Measurements from ENCODE around the gene ELFN1.

Gene ELFN1

GRCh38 chr7:1659696-1660095 is 10.4 kb upstream of the ELFN1 start:
- TF ChIP-seq, protein P1, sequence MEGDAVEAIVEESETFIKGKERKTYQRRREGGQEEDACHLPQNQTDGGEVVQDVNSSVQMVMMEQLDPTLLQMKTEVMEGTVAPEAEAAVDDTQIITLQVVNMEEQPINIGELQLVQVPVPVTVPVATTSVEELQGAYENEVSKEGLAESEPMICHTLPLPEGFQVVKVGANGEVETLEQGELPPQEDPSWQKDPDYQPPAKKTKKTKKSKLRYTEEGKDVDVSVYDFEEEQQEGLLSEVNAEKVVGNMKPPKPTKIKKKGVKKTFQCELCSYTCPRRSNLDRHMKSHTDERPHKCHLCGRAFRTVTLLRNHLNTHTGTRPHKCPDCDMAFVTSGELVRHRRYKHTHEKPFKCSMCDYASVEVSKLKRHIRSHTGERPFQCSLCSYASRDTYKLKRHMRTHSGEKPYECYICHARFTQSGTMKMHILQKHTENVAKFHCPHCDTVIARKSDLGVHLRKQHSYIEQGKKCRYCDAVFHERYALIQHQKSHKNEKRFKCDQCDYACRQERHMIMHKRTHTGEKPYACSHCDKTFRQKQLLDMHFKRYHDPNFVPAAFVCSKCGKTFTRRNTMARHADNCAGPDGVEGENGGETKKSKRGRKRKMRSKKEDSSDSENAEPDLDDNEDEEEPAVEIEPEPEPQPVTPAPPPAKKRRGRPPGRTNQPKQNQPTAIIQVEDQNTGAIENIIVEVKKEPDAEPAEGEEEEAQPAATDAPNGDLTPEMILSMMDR (IDR thresholded peaks at IDR 0.05), result no peak
- H3K79me2 ChIP-seq, result no peaks in the 10 kb centered on the region
- no peak overlapping the region for H3K27ac ChIP-seq
- H3K36me3 ChIP-seq (ENCODE audit: control insufficient read depth, insufficient read depth, low read length), result no peaks in the 10 kb centered on the region
- no peak overlapping the region for H3K4me3 ChIP-seq (ENCODE audit: low read depth, low read length)
- H3K4me1 ChIP-seq, result no peaks in the 10 kb centered on the region
- no peaks in the 10 kb centered on the region for H3K27me3 ChIP-seq (ENCODE audit: control insufficient read depth, insufficient read depth, low read length)
- H3K4me2 ChIP-seq (ENCODE audit: low read length), result no peak overlapping the region
- no peak overlapping the region for H3K9ac ChIP-seq
- H2AFZ ChIP-seq, result no peak overlapping the region
- no peaks in the 10 kb centered on the region for H3K9me3 ChIP-seq (ENCODE audit: control insufficient read depth, low read length)

- H3K27me3 ChIP-seq (ENCODE audit: control insufficient read depth, insufficient read depth, low read length), result no peaks in the 10 kb centered on the region
- no peaks in the 10 kb centered on the region for H3K4me1 ChIP-seq
- H3K4me2 ChIP-seq (ENCODE audit: low read length), result no peak overlapping the region
- H3K79me2 ChIP-seq, result no peaks in the 10 kb centered on the region
- no peak overlapping the region for H3K9ac ChIP-seq
- no peaks in the 10 kb centered on the region for H3K9me3 ChIP-seq (ENCODE audit: control insufficient read depth, low read length)
- no peaks in the 10 kb centered on the region for H3K36me3 ChIP-seq (ENCODE audit: control insufficient read depth, insufficient read depth, low read length)
- TF ChIP-seq, protein P1 (IDR thresholded peaks at IDR 0.05), result no peak
- no peak overlapping the region for H3K27ac ChIP-seq
- H2AFZ ChIP-seq, result no peak overlapping the region
- no peak overlapping the region for H3K4me3 ChIP-seq (ENCODE audit: low read depth, low read length)
Observed at GRCh38 chr7:1661461-1661860, 8.6 kb upstream of the ELFN1 start.

- H3K4me3 ChIP-seq (ENCODE audit: low read depth, low read length), result no peak overlapping the region
- H3K27me3 ChIP-seq (ENCODE audit: control insufficient read depth, insufficient read depth, low read length), result no peaks in the 10 kb centered on the region
- H3K4me1 ChIP-seq, result no peaks in the 10 kb centered on the region
- no peaks in the 10 kb centered on the region for H3K79me2 ChIP-seq
- no peaks in the 10 kb centered on the region for H3K9me3 ChIP-seq (ENCODE audit: control insufficient read depth, low read length)
- H2AFZ ChIP-seq, result no peak overlapping the region
- TF ChIP-seq, protein P1 (IDR thresholded peaks at IDR 0.05), result no peak
- no peaks in the 10 kb centered on the region for H3K36me3 ChIP-seq (ENCODE audit: control insufficient read depth, insufficient read depth, low read length)
- no peak overlapping the region for H3K4me2 ChIP-seq (ENCODE audit: low read length)
- H3K27ac ChIP-seq, result no peak overlapping the region
- H3K9ac ChIP-seq, result no peak overlapping the region
Observed at GRCh38 chr7:1662101-1662500, 8.0 kb upstream of the ELFN1 start.

GRCh38 chr7:1662767-1663166 is 7.3 kb upstream of the ELFN1 start:
- no peak overlapping the region for H3K4me2 ChIP-seq (ENCODE audit: low read length)
- H3K9me3 ChIP-seq (ENCODE audit: control insufficient read depth, low read length), result no peaks in the 10 kb centered on the region
- no peaks in the 10 kb centered on the region for H3K79me2 ChIP-seq
- no peaks in the 10 kb centered on the region for H3K27me3 ChIP-seq (ENCODE audit: control insufficient read depth, insufficient read depth, low read length)
- H3K36me3 ChIP-seq (ENCODE audit: control insufficient read depth, insufficient read depth, low read length), result no peaks in the 10 kb centered on the region
- TF ChIP-seq, protein P1 (IDR thresholded peaks at IDR 0.05), result no peak
- no peak overlapping the region for H3K9ac ChIP-seq
- H3K4me3 ChIP-seq (ENCODE audit: low read depth, low read length), result no peak overlapping the region
- H3K27ac ChIP-seq, result no peak overlapping the region
- no peak overlapping the region for H2AFZ ChIP-seq
- H3K4me1 ChIP-seq, result no peaks in the 10 kb centered on the region

- Histone ChIP-seq H3K4me2 (ENCODE audit: low read length) (no peak overlapping the region), H3K9ac (no peak overlapping the region), H3K9me3 (ENCODE audit: control insufficient read depth, low read length) (no peaks in the 10 kb centered on the region), H3K4me3 (ENCODE audit: low read depth, low read length) (no peak overlapping the region), H3K27ac (no peak overlapping the region), H3K4me1 (no peaks in the 10 kb centered on the region), H3K36me3 (ENCODE audit: control insufficient read depth, insufficient read depth, low read length) (no peaks in the 10 kb centered on the region), H3K79me2 (no peaks in the 10 kb centered on the region), H2AFZ (no peak overlapping the region), H3K27me3 (ENCODE audit: control insufficient read depth, insufficient read depth, low read length) (no peaks in the 10 kb centered on the region)
- TF ChIP-seq, protein P1 (IDR thresholded peaks at IDR 0.05), result no peak
Observed at GRCh38 chr7:1663223-1663622, 6.9 kb upstream of the ELFN1 start.
